HepG2 (cell line): ENCODE data around the gene PLPPR3. TPM values are rescaled to one million over a fixed set of nuclear protein-coding genes. Genes with fewer than 3 reads are reported as not detected.
"Not testable (repeated sequence)": the region's sequence is repeated elsewhere in the genome, so short reads cannot be mapped to it uniquely, and the experiment has no call there.

Experiments
- ATAC-seq: fragments of 200-7000 bp; cut with Tn5 transposase; 3 replicates; pipeline ENCODE4 v1.9.1; 2020; ENCODE audit warnings: mild to moderate bottlenecking, moderate library complexity
- BruUV-seq: library from RNA; stranded (reverse); fragments of 400-500 nt; replicated peaks from 2 replicates; lab custom pipeline; 2021; lab: Mats Ljungman, UMichigan
- CTCF ChIA-PET: fragments of 300-600 bp; formaldehyde crosslinking; extraction: SDS; loops from one replicate; lab custom pipeline; 2021; ENCODE audit warnings: low total read pairs, inconsistent platforms, low intra/inter-chr PET ratio; lab: Yijun Ruan, JAX
- POLR2A ChIA-PET: fragments of 350-600 bp; sonication (Branson Sonifier 250); formaldehyde crosslinking; loops from one replicate; lab custom pipeline; 2020; ENCODE audit warnings: antibody characterized with exemption, inconsistent platforms; lab: Yijun Ruan, JAX
- DNase-seq: peaks from one replicate; pipeline ENCODE4 v3.0.0-alpha.2; 2015; ENCODE audit warnings: low spot score
- FAIRE-seq: peaks from 3 replicates; lab custom pipeline; 2011; peaks lifted over from hg19 to GRCh38; lab: Jason Lieb, UNC
- H2AFZ ChIP-seq: one replicate; pipeline ENCODE4 v1.6.1; 2011; ENCODE audit warnings: low read length, inconsistent platforms
- H3K27ac ChIP-seq: fragments of 300-600 bp; 3 replicates; pipeline ENCODE4 v1.8.0; 2011; ENCODE audit warnings: mixed run types, mild to moderate bottlenecking, mixed read lengths, low read length, inconsistent platforms; ENCODE audit not compliant: insufficient read depth; ENCODE audit errors: extremely low read length
- H3K27me3 ChIP-seq, 2 experiments: fragments of 200-600 bp in 1 of 2; 2 replicates in 1 of 2; 3 replicates in 1 of 2; pipeline versions ENCODE4 v1.6.0 to v1.8.0; 2011; ENCODE audit warnings: low read length in 2 of 2, mild to moderate bottlenecking in 2 of 2, moderate library complexity in 2 of 2, inconsistent platforms in 1 of 2; ENCODE audit not compliant: insufficient read depth in 2 of 2, control insufficient read depth in 1 of 2
- H3K36me3 ChIP-seq, 2 experiments: fragments of 200-600 bp in 1 of 2; replicated peaks in 1 of 2; 2 replicates in 1 of 2; 3 replicates in 1 of 2; pipeline versions ENCODE4 v1.5.1 to v1.8.0; 2011; ENCODE audit warnings: low read length in 2 of 2, inconsistent platforms in 1 of 2; ENCODE audit not compliant: insufficient read depth in 2 of 2, control insufficient read depth in 1 of 2
- H3K4me1 ChIP-seq: 2 replicates; pipeline ENCODE4 v1.5.1; 2012; ENCODE audit warnings: low read length, inconsistent platforms; ENCODE audit not compliant: insufficient read depth
- H3K4me2 ChIP-seq: 2 replicates; pipeline ENCODE4 v1.6.0; 2011; ENCODE audit warnings: low read depth, low read length, inconsistent platforms
- H3K4me3 ChIP-seq, 3 experiments: fragments of 200-600 bp in 1 of 3; sonication (generic), shearing (Covaris generic) in 1 of 3; replicated peaks in 1 of 3; 2 replicates each; pipeline ENCODE4 v1.5.1; 2011 to 2016; ENCODE audit warnings: low read length in 3 of 3, inconsistent platforms in 2 of 3, low read depth in 2 of 3, mild to moderate bottlenecking in 2 of 3, control low read depth in 1 of 3, mixed read lengths in 1 of 3; ENCODE audit not compliant: insufficient read depth in 1 of 3
- H3K79me2 ChIP-seq: one replicate; pipeline ENCODE4 v1.6.1; 2011; ENCODE audit warnings: low read length, inconsistent platforms; ENCODE audit not compliant: insufficient read depth
- H3K9ac ChIP-seq: 2 replicates; pipeline ENCODE4 v1.6.0; 2011; ENCODE audit warnings: mild to moderate bottlenecking, low read depth, low read length, inconsistent platforms; ENCODE audit not compliant: insufficient read depth
- H3K9me3 ChIP-seq: 2 replicates; pipeline ENCODE4 v1.5.1; 2012; ENCODE audit warnings: mild to moderate bottlenecking, low read length
- H4K20me1 ChIP-seq: 2 replicates; pipeline ENCODE4 v1.6.0; 2011; ENCODE audit warnings: inconsistent platforms, mild to moderate bottlenecking, low read length, moderate library complexity; ENCODE audit not compliant: insufficient read depth
- DNMT1 ChIP-seq: sonication (generic); formaldehyde crosslinking; IDR thresholded peaks from 2 replicates; pipeline ENCODE4 v1.5.1; 2020; ENCODE audit warnings: mild to moderate bottlenecking, missing genetic modification reagents
- NFYB ChIP-seq: sonication (generic); formaldehyde crosslinking; IDR thresholded peaks from 2 replicates; pipeline ENCODE4 v1.4.0; 2020; ENCODE audit warnings: missing genetic modification reagents
- REST ChIP-seq, 2 experiments: IDR thresholded peaks; 2 replicates each; pipeline ENCODE4 v1.6.1; 2011 to 2012; ENCODE audit warnings: low read length in 2 of 2, borderline replicate concordance in 1 of 2, low read depth in 1 of 2, mild to moderate bottlenecking in 1 of 2, moderate library complexity in 1 of 2
- SP1 ChIP-seq, 2 experiments: fragments of 450-650 bp in 1 of 2; sonication (generic) in 1 of 2; formaldehyde crosslinking in 1 of 2; IDR thresholded peaks; 2 replicates each; pipeline versions ENCODE4 v1.4.0 to v1.6.1; 2016 to 2020; ENCODE audit warnings: missing genetic modification reagents in 1 of 2
- TFDP1 ChIP-seq: IDR thresholded peaks from 2 replicates; pipeline ENCODE4 v1.6.1; 2016; ENCODE audit warnings: missing compliant biosample characterization, missing genetic modification reagents, borderline replicate concordance
- ZNF263 ChIP-seq: sonication (generic); formaldehyde crosslinking; IDR thresholded peaks from 2 replicates; pipeline ENCODE4 v1.4.0; 2020; ENCODE audit warnings: missing genetic modification reagents
- ZNF264 ChIP-seq: sonication (generic); formaldehyde crosslinking; IDR thresholded peaks from 2 replicates; pipeline ENCODE4 v1.4.0; 2020; ENCODE audit warnings: missing genetic modification reagents
- WGBS: methylation state at CpG from one replicate; pipeline ENCODE4 v1.1.6; 2017; ENCODE audit warnings: low lambda C conversion rate; 5-methylcytosine and 5-hydroxymethylcytosine counted together
- in situ Hi-C: cut with HindIII; loops from 2 replicates; pipeline ENCODE4 v1.10.0; 2017; ENCODE audit warnings: low pct_unique_long_range_greater_than_20kb; ENCODE audit not compliant: extremely low pct_ligation_motif_present
- intact Hi-C: fragments of 100-400 bp; cut with micrococcal nuclease; formaldehyde crosslinking; loops from one replicate; pipeline ENCODE4 v1.10.0; 2022; ENCODE audit not compliant: unreplicated experiment
- polyA plus RNA-seq, 8 experiments: library from polyadenylated mRNA; depleted of rRNA in 3 of 8; stranded (reverse) in 7 of 8; unstranded in 1 of 8; fragments of >200 nt; fragmentation: Illumina TruSeq in 4 of 8; extraction: Trizol in 4 of 8; gene quantifications; 2 replicates each; pipeline versions ENCODE4 v1.2.1 to v1.2.3, GENCODE V29; 2011 to 2016; ENCODE audit warnings: low read depth in 4 of 8, missing spikeins in 1 of 8, mixed read lengths in 1 of 8; ENCODE audit not compliant: insufficient read depth in 1 of 8
- total RNA-seq, 5 experiments: library from RNA; depleted of rRNA; stranded (reverse); fragments of >200 nt; fragmentation: Illumina TruSeq; extraction: Trizol; gene quantifications; 2 replicates each; pipeline ENCODE4 v1.2.3, GENCODE V29; 2016; ENCODE audit warnings: low read depth in 1 of 5
- TF ChIP-seq, protein P1 (sequence below): sonication (generic); formaldehyde crosslinking; IDR thresholded peaks from 2 replicates; pipeline ENCODE4 v1.5.0; 2020; ENCODE audit warnings: mild to moderate bottlenecking, missing genetic modification reagents

The PLPPR3 gene
- total and polyA plus RNA-seq, 2 of the 13 experiments (the other 11 are each of a cell fraction or from before 2014, with no cell fraction given) = 0.07 to 0.16 TPM

DNA sequence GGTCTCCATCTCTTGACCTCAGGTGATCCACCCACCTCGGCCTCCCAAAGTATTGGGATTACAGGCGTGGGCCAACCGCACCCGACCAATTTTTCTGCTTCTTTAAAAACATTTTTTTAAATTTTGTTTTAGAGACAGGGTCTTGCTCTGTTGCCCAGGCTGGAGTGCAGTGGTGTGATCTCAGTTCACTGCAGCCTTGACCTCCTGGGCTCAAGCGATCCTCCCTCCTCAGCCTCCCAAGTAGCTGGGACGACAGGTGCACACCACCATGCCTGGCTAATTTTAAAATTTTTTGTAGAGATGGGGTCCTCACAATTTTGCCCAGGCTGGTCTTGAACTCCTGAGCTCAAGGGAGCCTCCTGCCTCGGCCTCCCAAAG lies 21.0 kb upstream of the PLPPR3 start:
- not testable (repeated sequence) for H3K4me3 ChIP-seq, H3K9ac ChIP-seq, H3K27ac ChIP-seq, H4K20me1 ChIP-seq, H3K4me2 ChIP-seq, BruUV-seq, ATAC-seq
- WGBS = 52% methylated on average over 6 of the region's 7 CpGs
- peaks cover 18 to 66% of the 10 kb centered on the region in 2 experiments for H3K27me3 ChIP-seq
- TF ChIP-seq, protein P1, sequence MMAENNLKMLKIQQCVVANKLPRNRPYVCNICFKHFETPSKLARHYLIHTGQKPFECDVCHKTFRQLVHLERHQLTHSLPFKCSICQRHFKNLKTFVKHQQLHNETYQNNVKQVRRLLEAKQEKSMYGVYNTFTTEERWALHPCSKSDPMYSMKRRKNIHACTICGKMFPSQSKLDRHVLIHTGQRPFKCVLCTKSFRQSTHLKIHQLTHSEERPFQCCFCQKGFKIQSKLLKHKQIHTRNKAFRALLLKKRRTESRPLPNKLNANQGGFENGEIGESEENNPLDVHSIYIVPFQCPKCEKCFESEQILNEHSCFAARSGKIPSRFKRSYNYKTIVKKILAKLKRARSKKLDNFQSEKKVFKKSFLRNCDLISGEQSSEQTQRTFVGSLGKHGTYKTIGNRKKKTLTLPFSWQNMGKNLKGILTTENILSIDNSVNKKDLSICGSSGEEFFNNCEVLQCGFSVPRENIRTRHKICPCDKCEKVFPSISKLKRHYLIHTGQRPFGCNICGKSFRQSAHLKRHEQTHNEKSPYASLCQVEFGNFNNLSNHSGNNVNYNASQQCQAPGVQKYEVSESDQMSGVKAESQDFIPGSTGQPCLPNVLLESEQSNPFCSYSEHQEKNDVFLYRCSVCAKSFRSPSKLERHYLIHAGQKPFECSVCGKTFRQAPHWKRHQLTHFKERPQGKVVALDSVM (CRISPR knock-in tag) = peak; percentile 50
- TF ChIP-seq, all 625 proteins: peak for 1; not testable (repeated sequence) for 624
- intact Hi-C loops, in situ Hi-C loops, POLR2A ChIA-PET, H3K79me2 ChIP-seq, H3K9me3 ChIP-seq, DNase-seq, CTCF ChIA-PET, FAIRE-seq, H3K36me3 ChIP-seq, H2AFZ ChIP-seq: not testable (repeated sequence)
- peaks cover 31% of the 10 kb centered on the region for H3K4me1 ChIP-seq

DNA sequence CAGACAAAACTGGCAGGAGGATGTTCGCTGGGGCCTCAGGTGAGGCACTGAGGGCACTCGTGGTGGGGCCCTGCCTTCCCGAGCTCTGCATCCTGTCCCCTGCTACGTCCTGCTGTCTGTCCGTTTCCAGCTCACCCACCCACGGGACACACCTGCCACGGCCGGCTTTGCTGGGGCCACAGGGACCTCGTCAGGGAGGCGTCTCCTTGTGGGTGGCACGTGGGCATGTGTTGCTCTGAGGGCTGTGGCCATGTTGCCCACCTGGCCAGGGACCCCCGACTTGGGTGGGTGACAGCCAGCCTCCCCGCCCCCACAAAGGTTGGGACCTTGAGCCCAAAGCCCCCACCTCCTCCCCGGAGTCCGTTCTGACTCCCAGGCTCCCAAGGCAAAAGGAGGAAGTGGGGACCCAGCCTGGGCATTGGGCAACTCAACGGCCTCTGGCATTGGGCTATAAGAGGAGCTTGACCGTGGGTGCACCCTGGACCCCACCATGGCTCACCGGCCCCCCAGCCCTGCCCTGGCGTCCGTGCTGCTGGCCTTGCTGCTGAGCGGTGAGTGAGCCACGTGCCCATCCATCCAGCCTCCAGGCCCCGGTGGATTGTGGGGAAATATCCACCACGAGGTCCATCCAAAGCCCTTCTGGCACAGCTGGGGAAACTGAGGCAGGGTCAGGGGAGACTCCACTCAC lies 18.9 kb upstream of the PLPPR3 start, which contains the start of gene PRTN3:
PRTN3 (plus strand) TSS at position 481 of the 688 bp plus-strand sequence; CDS start at position 491, 10 bp downstream.
- intact Hi-C loops = no loop called here
- TF ChIP-seq SP1 (IDR thresholded peaks at IDR 0.05) = no peak
- no peak for TF ChIP-seq SP1 (CRISPR knock-in tag; IDR thresholded peaks at IDR 0.05)
- no peak for TF ChIP-seq TFDP1 (CRISPR knock-in tag)
- no peak for TF ChIP-seq NFYB (CRISPR knock-in tag)
- no peak for TF ChIP-seq ZNF263 (CRISPR knock-in tag)
- TF ChIP-seq DNMT1 = no peak
- no peak for TF ChIP-seq REST (IDR thresholded peaks at IDR 0.05; ENCODE audit: borderline replicate concordance in 1 of 2, low read depth in 1 of 2, low read length in 2 of 2)
- no peak for TF ChIP-seq ZNF264

More for the DNA sequence above, 18.9 kb upstream of the PLPPR3 start, which contains the start of gene PRTN3:
- ChIA-PET POLR2A (interaction anchor here (1.0 kb wide), 1 partner anchor 44 kb away, joined by 3 read pairs; no protein-coding TSS in a partner anchor), CTCF (no interaction called here)
- BruUV-seq = no TSS peak
- H3K79me2 ChIP-seq = no peaks in the 10 kb centered on the region
- no peak within 1 kb of the TSS for H3K9ac ChIP-seq
- DNase-seq (no peak), FAIRE-seq (no peak), ATAC-seq (no peak)
- peaks cover 13 to 60% of the 10 kb centered on the region in 2 experiments for H3K27me3 ChIP-seq
- in situ Hi-C loops = no loop called here
- H3K4me1 ChIP-seq = peaks cover 29% of the 10 kb centered on the region
- H3K36me3 ChIP-seq = no peaks in the 10 kb centered on the region
- no peaks in the 10 kb centered on the region for H3K9me3 ChIP-seq
- H2AFZ ChIP-seq = no peak within 1 kb of the TSS
- WGBS = 30% methylated on average over 2 of the region's 24 CpGs
- no peaks in the 10 kb centered on the region for H4K20me1 ChIP-seq
- no peak within 1 kb of the TSS for H3K4me3 ChIP-seq
- no peak within 1 kb of the TSS for H3K27ac ChIP-seq
- no peak within 1 kb of the TSS for H3K4me2 ChIP-seq
